Mammary epithelial cell (primary cell): ENCODE results near the gene DTYMK.

Experiments
- CTCF ChIP-seq, 2 donors: IDR thresholded peaks in 1 of 2; conservative IDR thresholded peaks in 1 of 2; 2 replicates each; pipeline ENCODE4 v1.5.1; 2011 to 2012; ENCODE audit warnings: inconsistent platforms in 2 of 2, low read length in 2 of 2, mild to moderate bottlenecking in 2 of 2, control low read depth in 1 of 2, low read depth in 1 of 2; ENCODE audit not compliant: insufficient read depth in 1 of 2; ENCODE audit errors: extremely low read depth in 1 of 2
- EZH2 ChIP-seq: IDR thresholded peaks from 2 replicates; pipeline ENCODE4 v1.6.1; 2012; ENCODE audit warnings: low read length, inconsistent platforms, borderline replicate concordance

DNA sequence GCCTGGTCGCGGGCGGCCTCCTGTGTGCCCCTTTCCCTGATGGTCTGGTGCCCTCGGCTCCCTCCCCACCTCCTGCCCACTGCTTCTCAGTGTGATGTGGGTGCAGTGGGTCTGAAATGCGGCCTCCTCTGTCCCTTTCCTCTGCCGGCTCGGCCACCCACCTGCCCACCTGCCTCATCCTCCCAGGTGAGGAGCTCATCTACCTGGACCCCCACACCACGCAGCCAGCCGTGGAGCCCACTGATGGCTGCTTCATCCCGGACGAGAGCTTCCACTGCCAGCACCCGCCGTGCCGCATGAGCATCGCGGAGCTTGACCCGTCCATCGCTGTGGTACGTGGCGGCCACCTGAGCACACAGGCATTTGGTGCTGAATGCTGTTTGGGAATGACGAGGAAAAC is 18.3 kb downstream of the DTYMK start:
- TF ChIP-seq CTCF (conservative IDR thresholded peaks at IDR 0.05 in 1 of 2, IDR thresholded peaks at IDR 0.05 in 1 of 2; ENCODE audit: extremely low read depth in 1 of 2, insufficient read depth in 1 of 2, low read depth in 1 of 2, low read length in 2 of 2) (no peak), EZH2 (no peak)
